Measurements from ENCODE around the gene BLTP3A.

GRCh38 chr6:34788111-34788510 lies 3.8 kb upstream of the BLTP3A start:
- TF ChIP-seq, protein P1, sequence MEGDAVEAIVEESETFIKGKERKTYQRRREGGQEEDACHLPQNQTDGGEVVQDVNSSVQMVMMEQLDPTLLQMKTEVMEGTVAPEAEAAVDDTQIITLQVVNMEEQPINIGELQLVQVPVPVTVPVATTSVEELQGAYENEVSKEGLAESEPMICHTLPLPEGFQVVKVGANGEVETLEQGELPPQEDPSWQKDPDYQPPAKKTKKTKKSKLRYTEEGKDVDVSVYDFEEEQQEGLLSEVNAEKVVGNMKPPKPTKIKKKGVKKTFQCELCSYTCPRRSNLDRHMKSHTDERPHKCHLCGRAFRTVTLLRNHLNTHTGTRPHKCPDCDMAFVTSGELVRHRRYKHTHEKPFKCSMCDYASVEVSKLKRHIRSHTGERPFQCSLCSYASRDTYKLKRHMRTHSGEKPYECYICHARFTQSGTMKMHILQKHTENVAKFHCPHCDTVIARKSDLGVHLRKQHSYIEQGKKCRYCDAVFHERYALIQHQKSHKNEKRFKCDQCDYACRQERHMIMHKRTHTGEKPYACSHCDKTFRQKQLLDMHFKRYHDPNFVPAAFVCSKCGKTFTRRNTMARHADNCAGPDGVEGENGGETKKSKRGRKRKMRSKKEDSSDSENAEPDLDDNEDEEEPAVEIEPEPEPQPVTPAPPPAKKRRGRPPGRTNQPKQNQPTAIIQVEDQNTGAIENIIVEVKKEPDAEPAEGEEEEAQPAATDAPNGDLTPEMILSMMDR (IDR thresholded peaks at IDR 0.05; ENCODE audit: insufficient read depth, low read length): no peak
- TF ChIP-seq POLR2AphosphoS5 (IDR thresholded peaks at IDR 0.05; ENCODE audit: low read depth): no peak
- TF ChIP-seq REST (IDR thresholded peaks at IDR 0.05; ENCODE audit: insufficient replicate concordance, low read depth): no peak
- no peak for TF ChIP-seq GABPA (IDR thresholded peaks at IDR 0.05; ENCODE audit: low read depth)

Data from HL-60 (cell line).